K562 (cell line): ENCODE results near the gene TTLL3. TPM values are rescaled to one million over a fixed set of nuclear protein-coding genes. Genes with fewer than 3 reads are reported as not detected.

ENCODE experiments used
- CBX1 ChIP-seq: sonication (generic); IDR thresholded peaks from 2 replicates; pipeline ENCODE4 v1.6.1; 2016; ENCODE audit warnings: antibody characterized with exemption, low read depth, mild to moderate bottlenecking
- CREB1 ChIP-seq, 2 experiments: sonication (generic) in 1 of 2; formaldehyde crosslinking in 1 of 2; IDR thresholded peaks; 2 replicates each; pipeline versions ENCODE4 v1.6.1 to v1.8.0; 2012 to 2022; ENCODE audit warnings: inconsistent platforms in 1 of 2, mild to moderate bottlenecking in 1 of 2, missing genetic modification reagents in 1 of 2, moderate library complexity in 1 of 2
- CTBP1 ChIP-seq: fragments of 450-650 bp; IDR thresholded peaks from 2 replicates; pipeline ENCODE4 v1.6.1; 2016; ENCODE audit warnings: borderline replicate concordance
- CTCF ChIP-seq, 3 experiments: IDR thresholded peaks in 2 of 3; conservative IDR thresholded peaks in 1 of 3; 2 replicates each; pipeline ENCODE4 v1.5.1; 2011 to 2012; ENCODE audit warnings: low read length in 3 of 3, mild to moderate bottlenecking in 3 of 3, control low read depth in 2 of 3, improper control_type of control experiment in 1 of 3, inconsistent platforms in 1 of 3, low read depth in 1 of 3, mixed read lengths in 1 of 3, moderate library complexity in 1 of 3; ENCODE audit not compliant: insufficient read depth in 2 of 3
- CTCFL ChIP-seq: IDR thresholded peaks from 2 replicates; pipeline ENCODE4 v1.6.1; 2011; ENCODE audit warnings: borderline replicate concordance, low read depth, mild to moderate bottlenecking, moderate library complexity, low read length; ENCODE audit not compliant: insufficient read depth, poor library complexity, severe bottlenecking
- ID3 ChIP-seq, 2 experiments: fragments of 250-450 bp in 1 of 2; fragments of 450-650 bp in 1 of 2; sonication (Bioruptor Pico) in 1 of 2; IDR thresholded peaks; 2 replicates each; pipeline versions ENCODE4 v1.6.1 to v1.8.0; 2016 to 2021; ENCODE audit warnings: mild to moderate bottlenecking in 2 of 2, moderate library complexity in 2 of 2, missing compliant biosample characterization in 1 of 2, missing genetic modification characterization in 1 of 2
- KLF16 ChIP-seq: IDR thresholded peaks from 2 replicates; pipeline ENCODE4 v1.6.1; 2016; ENCODE audit warnings: antibody characterized with exemption
- POLR2A ChIP-seq: fragments of 450-650 bp; conservative IDR thresholded peaks from 2 replicates; pipeline ENCODE4 v1.6.1; 2016
- POLR2G ChIP-seq: fragments of 200-400 bp; formaldehyde crosslinking; IDR thresholded peaks from 2 replicates; pipeline ENCODE4 v1.6.1; 2017; ENCODE audit warnings: low read depth, mild to moderate bottlenecking, antibody characterized with exemption, low read length, moderate library complexity
- RAD21 ChIP-seq, 2 experiments: fragments of 250-450 bp in 1 of 2; fragments of 450-650 bp in 1 of 2; sonication (Bioruptor Pico) in 1 of 2; formaldehyde crosslinking in 1 of 2; IDR thresholded peaks in 1 of 2; conservative IDR thresholded peaks in 1 of 2; 2 replicates each; pipeline versions ENCODE4 v1.4.0 to v1.8.0; 2020 to 2022; ENCODE audit warnings: mild to moderate bottlenecking in 2 of 2, moderate library complexity in 1 of 2
- THAP12 ChIP-seq: fragments of 250-450 bp; sonication (Bioruptor Pico); IDR thresholded peaks from 2 replicates; pipeline ENCODE4 v1.9.0; 2021; ENCODE audit warnings: mild to moderate bottlenecking, inconsistent platforms
- ZBTB17 ChIP-seq: fragments of 450-650 bp; formaldehyde crosslinking; IDR thresholded peaks from 2 replicates; pipeline ENCODE4 v1.4.0; 2020; ENCODE audit warnings: mild to moderate bottlenecking
- ZBTB33 ChIP-seq: sonication (generic); formaldehyde crosslinking; IDR thresholded peaks from 2 replicates; pipeline ENCODE4 v1.8.1; 2023; ENCODE audit warnings: mild to moderate bottlenecking, missing genetic modification reagents
- ZFPM2 ChIP-seq: fragments of 250-450 bp; sonication (Bioruptor Pico); IDR thresholded peaks from 2 replicates; pipeline ENCODE4 v1.5.1; 2022; ENCODE audit warnings: mild to moderate bottlenecking
- ZNF316 ChIP-seq: fragments of 450-650 bp; IDR thresholded peaks from 2 replicates; pipeline ENCODE4 v1.6.1; 2016
- polyA plus RNA-seq, 8 experiments: library from polyadenylated mRNA; depleted of rRNA in 4 of 8; stranded (reverse) in 5 of 8; unstranded in 3 of 8; fragments of >200 nt; fragmentation: Nextera tagmentation in 2 of 8; fragmentation: Illumina TruSeq in 1 of 8; extraction: Ambion mirVana in 2 of 8; extraction: Trizol in 1 of 8; gene quantifications; 2 replicates each; pipeline versions ENCODE4 v1.2.1 to v1.2.3, GENCODE V29; 2011 to 2014; ENCODE audit warnings: inconsistent platforms in 1 of 8, missing spikeins in 1 of 8
- total RNA-seq, 7 experiments: library from RNA; depleted of rRNA in 6 of 7; stranded (reverse); fragments of >200 nt in 6 of 7; fragmentation: Illumina TruSeq in 2 of 7; extraction: Trizol in 2 of 7; gene quantifications; 2 replicates each; pipeline versions ENCODE4 v1.2.1 to v1.2.3, GENCODE V29; 2011 to 2021; ENCODE audit warnings: low replicate concordance in 1 of 7

TTLL3 gene
- total and polyA plus RNA-seq, 9 of the 15 experiments (the other 6 are each of a cell fraction or from before 2014, with no cell fraction given): 8.9 to 106 (median 33.2) TPM

GRCh38 chr3:9826815-9827573, 16.9 kb downstream of the TTLL3 start (continued):
- no peak for TF ChIP-seq THAP12
- TF ChIP-seq POLR2G: peak; percentile 45
- TF ChIP-seq POLR2A: 0 out of 2 replicates have a peak, but pooled peaks have one; percentile 3
- TF ChIP-seq ZBTB17: no peak
- 0 out of 2 replicates have a peak, but pooled peaks have one; percentile 50 for TF ChIP-seq CBX1
- no peak for TF ChIP-seq CTCFL
- no peak for TF ChIP-seq ID3 (CRISPR knock-in tag; IDR thresholded peaks at IDR 0.05)
- TF ChIP-seq ID3 (tag; IDR thresholded peaks at IDR 0.05): no peak
- TF ChIP-seq ZNF316: 0 out of 2 replicates have a peak, but pooled peaks have one; percentile 7
- TF ChIP-seq KLF16: 0 out of 2 replicates have a peak, but pooled peaks have one; percentile 5
- TF ChIP-seq CREB1 (IDR thresholded peaks at IDR 0.05): 0 out of 2 replicates have a peak, but pooled peaks have one; percentile 17
- TF ChIP-seq CREB1 (CRISPR knock-in tag; IDR thresholded peaks at IDR 0.05): no peak
- TF ChIP-seq CTBP1: peak; percentile 12; the same call in 1 of the 2 replicates
- peak; percentile 41 to 63 (median 55); a peak in 5 of 6 replicates for TF ChIP-seq CTCF (IDR thresholded peaks at IDR 0.05 in 2 of 3, conservative IDR thresholded peaks at IDR 0.05 in 1 of 3; ENCODE audit: insufficient read depth in 2 of 3, low read depth in 1 of 3, low read length in 3 of 3)
- peak; percentile 25 to 55; a peak in 3 of 4 replicates for TF ChIP-seq RAD21 (CRISPR knock-in tag; conservative IDR thresholded peaks at IDR 0.05 in 1 of 2, IDR thresholded peaks at IDR 0.05 in 1 of 2)
- no peak for TF ChIP-seq ZFPM2 (CRISPR knock-in tag)
- TF ChIP-seq ZBTB33 (CRISPR knock-in tag): peak; percentile 100
